SK-N-MC (cell line): Measurements from ENCODE around the gene GLYR1.

Source experiments
- DNase-seq: peaks from one replicate; pipeline ENCODE4 v3.0.0-alpha.2; 2011; ENCODE audit warnings: low read depth, low spot score
- H3K27ac ChIP-seq: fragments of 200-600 bp; sonication (generic); 2 replicates; pipeline ENCODE4 v1.5.1; 2016; ENCODE audit warnings: mixed run types
- H3K36me3 ChIP-seq: fragments of 200-600 bp; sonication (generic); 2 replicates; pipeline ENCODE4 v1.6.1; 2017; ENCODE audit warnings: antibody characterized with exemption, low read length, mixed read lengths; ENCODE audit not compliant: insufficient read depth
- H3K4me3 ChIP-seq: fragments of 200-600 bp; sonication (generic); 2 replicates; pipeline ENCODE4 v1.5.1; 2016
- H3K9ac ChIP-seq: fragments of 200-600 bp; sonication (generic); 2 replicates; pipeline ENCODE4 v1.8.0; 2017; ENCODE audit warnings: mixed run types, mixed read lengths; ENCODE audit not compliant: insufficient read length
- H3K9me3 ChIP-seq: fragments of 200-600 bp; sonication (generic); 2 replicates; pipeline ENCODE4 v1.6.1; 2017; ENCODE audit warnings: low read depth, mild to moderate bottlenecking, antibody characterized with exemption, low read length, moderate library complexity, mixed read lengths
- EZH2 ChIP-seq: fragments of 200-600 bp; sonication (generic); IDR thresholded peaks from one replicate; pipeline ENCODE4 v1.6.1; 2017; ENCODE audit warnings: antibody characterized with exemption
- FOXP2 ChIP-seq: optimal IDR thresholded peaks from 2 replicates; pipeline ENCODE3; 2011; ENCODE audit warnings: mild to moderate bottlenecking, moderate library complexity; ENCODE audit not compliant: insufficient read depth; ENCODE audit errors: extremely low read length, control extremely low read depth
- POLR2AphosphoS5 ChIP-seq: IDR thresholded peaks from 2 replicates; pipeline ENCODE4 v1.6.1; 2012; ENCODE audit warnings: mild to moderate bottlenecking, low read depth, low read length, borderline replicate concordance

Gene GLYR1

DNA sequence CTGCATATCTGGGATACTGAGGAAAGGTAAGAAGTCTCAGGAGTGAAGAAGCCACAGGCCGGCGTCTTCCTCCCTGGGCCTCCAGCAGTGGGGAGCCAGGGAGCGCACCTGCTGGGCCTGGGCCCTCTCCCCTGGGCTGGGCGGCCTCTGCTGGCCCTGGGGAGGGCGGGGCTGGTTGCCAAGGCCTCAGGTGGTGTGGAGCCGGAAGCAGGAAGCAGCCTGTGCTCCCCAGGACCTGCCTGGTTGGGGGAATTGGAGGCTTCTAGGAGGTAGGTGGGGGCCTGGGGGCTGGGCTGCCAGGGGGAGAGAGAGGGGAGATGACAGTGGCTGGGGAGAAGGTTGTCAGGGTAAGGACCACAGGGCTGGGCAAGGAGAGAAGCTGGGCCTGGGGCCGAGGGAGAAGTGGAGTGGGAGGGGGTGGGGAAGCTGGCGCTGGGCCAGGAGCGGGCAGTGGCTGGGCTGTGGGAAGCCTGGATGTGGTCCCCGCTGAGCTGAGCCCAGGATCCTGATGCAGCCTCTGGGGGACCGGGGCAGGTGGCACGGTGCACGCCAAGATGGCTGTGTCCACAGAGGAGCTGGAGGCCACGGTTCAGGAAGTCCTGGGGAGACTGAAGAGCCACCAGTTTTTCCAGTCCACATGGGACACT lies 51.8 kb downstream of the GLYR1 start, which contains the start of gene SMIM22:
TSS of gene SMIM22 (plus strand) at position 189 of the 647 bp plus-strand sequence. CDS start at position 555, 366 bp downstream.
- no peaks in the 10 kb centered on the region for H3K9me3 ChIP-seq
- H3K4me3 ChIP-seq, result no peak within 1 kb of the TSS
- DNase-seq, result no peak
- no peaks in the 10 kb centered on the region for H3K36me3 ChIP-seq
- no peak within 1 kb of the TSS for H3K9ac ChIP-seq
- TF ChIP-seq POLR2AphosphoS5 (no peak), EZH2 (no peak), FOXP2 (no peak)
- no peak within 1 kb of the TSS for H3K27ac ChIP-seq

GRCh38 chr16:4792951-4793513 lies 54.1 kb downstream of the GLYR1 start:
- TF ChIP-seq FOXP2 (no peak), POLR2AphosphoS5 (no peak), EZH2 (no peak)
- Histone ChIP-seq H3K9me3 (no peaks in the 10 kb centered on the region), H3K27ac (no peak overlapping the region), H3K9ac (no peak overlapping the region), H3K36me3 (no peaks in the 10 kb centered on the region), H3K4me3 (no peak overlapping the region)
- no peak for DNase-seq

DNA sequence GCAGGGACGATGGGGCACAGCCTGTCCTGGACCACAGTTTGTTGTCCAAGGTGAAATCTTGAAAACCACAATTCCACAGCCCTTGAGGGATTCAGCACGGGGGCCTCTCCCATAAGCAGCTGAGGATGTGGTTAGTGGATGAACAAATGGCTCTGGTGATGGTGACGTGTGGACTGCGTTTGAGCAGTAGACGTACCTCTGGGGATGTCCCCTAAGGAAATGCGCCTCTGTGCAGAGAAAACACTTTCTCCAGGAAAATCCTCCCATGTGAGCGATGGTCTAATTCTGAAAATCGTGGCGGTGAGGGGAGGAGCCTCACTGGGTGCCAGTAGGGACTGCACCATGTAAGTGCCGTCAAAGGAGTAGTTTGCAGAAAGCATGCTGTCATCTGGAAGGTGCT lies 56.2 kb downstream of the GLYR1 start:
- no peak overlapping the region for H3K4me3 ChIP-seq
- no peak for DNase-seq
- no peaks in the 10 kb centered on the region for H3K36me3 ChIP-seq
- H3K9ac ChIP-seq, result no peak overlapping the region
- TF ChIP-seq POLR2AphosphoS5 (no peak), EZH2 (no peak), FOXP2 (no peak)
- H3K9me3 ChIP-seq, result no peaks in the 10 kb centered on the region
- no peak overlapping the region for H3K27ac ChIP-seq

- no peaks in the 10 kb centered on the region for H3K9me3 ChIP-seq
- no peak for TF ChIP-seq FOXP2
- TF ChIP-seq POLR2AphosphoS5, result no peak
- TF ChIP-seq EZH2, result no peak
- no peaks in the 10 kb centered on the region for H3K36me3 ChIP-seq
- no peak overlapping the region for H3K4me3 ChIP-seq
- H3K27ac ChIP-seq, result no peak overlapping the region
- no peak for DNase-seq
- no peak overlapping the region for H3K9ac ChIP-seq
Observed at GRCh38 chr16:4790261-4790660, 56.8 kb downstream of the GLYR1 start.

- no peak overlapping the region for H3K9ac ChIP-seq
- no peak overlapping the region for H3K27ac ChIP-seq
Observed at GRCh38 chr16:4788910-4789309, 58.2 kb downstream of the GLYR1 start.

GRCh38 chr16:4788489-4788889 lies 58.6 kb downstream of the GLYR1 start:
- H3K27ac ChIP-seq, result no peak overlapping the region
- no peak for DNase-seq
- TF ChIP-seq EZH2 (no peak), FOXP2 (no peak), POLR2AphosphoS5 (no peak)
- H3K4me3 ChIP-seq, result no peak overlapping the region
- no peak overlapping the region for H3K9ac ChIP-seq
- no peaks in the 10 kb centered on the region for H3K36me3 ChIP-seq
- no peaks in the 10 kb centered on the region for H3K9me3 ChIP-seq

More at GRCh38 chr16:4788910-4789309, 58.2 kb downstream of the GLYR1 start:
- no peaks in the 10 kb centered on the region for H3K36me3 ChIP-seq
- H3K4me3 ChIP-seq, result no peak overlapping the region
- TF ChIP-seq FOXP2 (no peak), POLR2AphosphoS5 (no peak), EZH2 (no peak)
- H3K9me3 ChIP-seq, result no peaks in the 10 kb centered on the region
- DNase-seq, result no peak

DNA sequence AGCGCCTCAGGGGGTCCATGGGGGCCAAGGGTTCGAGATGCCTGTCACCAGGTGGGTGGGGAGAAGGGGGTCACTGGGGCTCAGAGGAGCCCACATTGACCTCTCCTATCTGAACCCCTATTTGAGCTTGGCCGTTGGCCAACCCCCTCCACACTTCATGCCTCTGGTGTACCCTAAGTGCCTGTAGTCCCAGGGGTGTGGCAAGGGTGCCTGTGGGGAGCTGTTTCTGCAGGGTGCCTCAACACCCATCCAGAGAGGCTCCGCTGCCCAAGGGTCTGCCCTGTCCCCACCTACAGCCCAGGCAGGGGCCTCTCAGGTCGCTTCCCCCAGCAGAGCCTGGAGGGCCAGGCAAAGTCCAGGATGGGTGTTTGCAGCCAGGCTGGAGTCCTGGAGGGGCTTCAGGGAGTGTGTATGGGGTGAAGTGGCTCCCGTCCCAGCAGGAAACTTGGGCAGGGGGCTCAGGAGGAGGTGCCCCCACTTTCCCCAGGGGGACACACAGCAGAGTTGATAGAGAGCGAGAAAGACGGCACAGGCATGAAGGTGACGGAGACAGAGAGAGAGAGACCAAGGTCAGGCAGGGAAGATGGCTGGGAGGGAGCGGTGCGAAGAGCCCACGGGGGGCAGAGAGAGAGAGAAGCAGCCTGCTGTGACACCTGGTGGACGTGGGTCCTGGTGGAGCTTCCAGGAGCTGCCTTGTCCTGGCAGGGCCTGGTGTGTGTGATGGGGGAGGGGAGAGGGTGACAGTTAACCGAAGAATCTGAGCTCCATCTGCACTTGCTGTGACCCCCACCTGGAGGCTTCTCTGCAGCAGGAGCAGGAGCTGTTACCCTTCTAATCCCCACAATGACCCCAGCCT lies 59.2 kb downstream of the GLYR1 start, which contains the start of gene SEPTIN12:
TSS of gene SEPTIN12 (minus strand) at position 719 of the 856 bp plus-strand sequence. CDS start at position 19, 700 bp downstream.
- H3K4me3 ChIP-seq, result no peak within 1 kb of the TSS
- H3K36me3 ChIP-seq, result no peaks in the 10 kb centered on the region
- H3K9ac ChIP-seq, result no peak within 1 kb of the TSS
- TF ChIP-seq POLR2AphosphoS5, result no peak
- TF ChIP-seq FOXP2, result no peak
- no peak for TF ChIP-seq EZH2
- DNase-seq, result no peak
- no peak within 1 kb of the TSS for H3K27ac ChIP-seq
- H3K9me3 ChIP-seq, result no peaks in the 10 kb centered on the region

- TF ChIP-seq FOXP2 (no peak), EZH2 (no peak), POLR2AphosphoS5 (no peak)
Observed at GRCh38 chr16:4787068-4787467, 60.0 kb downstream of the GLYR1 start.

More at GRCh38 chr16:4787068-4787467, 60.0 kb downstream of the GLYR1 start:
- Histone ChIP-seq H3K9ac (no peak overlapping the region), H3K9me3 (no peaks in the 10 kb centered on the region), H3K4me3 (no peak overlapping the region), H3K27ac (no peak overlapping the region), H3K36me3 (no peaks in the 10 kb centered on the region)
- DNase-seq, result no peak
